Inflammatory macrophage treated with lipopolysaccharide for 4 hours (primary cell): ENCODE data around the gene STX2.
"Not testable (repeated sequence)": the region's sequence is repeated elsewhere in the genome, so short reads cannot be mapped to it uniquely, and the experiment has no call there.

Experiments used
- DNase-seq: peaks from one replicate; pipeline ENCODE4 v3.0.0-alpha.2; 2020

STX2 gene

GRCh38 chr12:130761537-130762318 lies 77.3 kb downstream of the STX2 start:
- peak; percentile 45 for DNase-seq

- no peak for DNase-seq
Observed at GRCh38 chr12:130754234-130754901, 84.7 kb downstream of the STX2 start.

GRCh38 chr12:130752692-130753230 lies 86.3 kb downstream of the STX2 start:
- no peak for DNase-seq

- DNase-seq = not testable (repeated sequence)
Observed at GRCh38 chr12:130752037-130752436, 87.0 kb downstream of the STX2 start.

- no peak for DNase-seq
Observed at GRCh38 chr12:130748786-130749185, 90.3 kb downstream of the STX2 start.

GRCh38 chr12:130747867-130748740 lies 90.9 kb downstream of the STX2 start:
- peak; percentile 70 for DNase-seq

- DNase-seq = no peak
Observed at GRCh38 chr12:130746546-130746945, 92.5 kb downstream of the STX2 start.

GRCh38 chr12:130745921-130746320 lies 93.1 kb downstream of the STX2 start:
- no peak for DNase-seq

- no peak for DNase-seq
Observed at GRCh38 chr12:130744274-130744673, 94.8 kb downstream of the STX2 start.

- DNase-seq = no peak
Observed at GRCh38 chr12:130743606-130744005, 95.4 kb downstream of the STX2 start.

GRCh38 chr12:130743176-130743575 lies 95.9 kb downstream of the STX2 start:
- no peak for DNase-seq

GRCh38 chr12:130742716-130743115 lies 96.3 kb downstream of the STX2 start:
- no peak for DNase-seq

- no peak for DNase-seq
Observed at GRCh38 chr12:130742112-130742511, 96.9 kb downstream of the STX2 start.
